Spleen (tissue), 11 donors: ENCODE measurements around the gene JOSD2. TPM values are rescaled to one million over a fixed set of nuclear protein-coding genes. Genes with fewer than 3 reads are reported as not detected.
A peak's percentile ranks its signal among the peaks of the same experiment; 100 is the strongest.

ENCODE experiments used
- DNase-seq: peaks from one replicate; pipeline ENCODE4 v3.0.0-alpha.2; 2020
- H3K27ac ChIP-seq, 8 donors: fragments of 200-600 bp; sonication (generic) in 7 of 8; 1 replicate in 4 of 8; 2 replicates in 4 of 8; pipeline versions ENCODE4 v1.5.0 to v1.8.0; 2016 to 2021; ENCODE audit warnings: inconsistent platforms in 4 of 8, mild to moderate bottlenecking in 4 of 8, moderate library complexity in 1 of 8
- H3K27me3 ChIP-seq, 7 donors: fragments of 200-600 bp; sonication (generic) in 6 of 7; replicated peaks in 1 of 7; 1 replicate in 4 of 7; 2 replicates in 3 of 7; pipeline versions ENCODE4 v1.5.0 to v1.8.0; 2016 to 2021; ENCODE audit warnings: inconsistent platforms in 3 of 7, mild to moderate bottlenecking in 1 of 7
- H3K36me3 ChIP-seq, 6 donors: fragments of 200-600 bp; sonication (generic) in 5 of 6; 1 replicate in 4 of 6; 2 replicates in 2 of 6; pipeline versions ENCODE4 v1.5.0 to v1.8.0; 2016 to 2021; ENCODE audit warnings: inconsistent platforms in 2 of 6
- H3K4me1 ChIP-seq, 6 donors: fragments of 200-600 bp; sonication (generic) in 5 of 6; 1 replicate in 3 of 6; 2 replicates in 3 of 6; pipeline versions ENCODE4 v1.5.0 to v1.8.0; 2016 to 2021; ENCODE audit warnings: inconsistent platforms in 3 of 6
- H3K4me3 ChIP-seq, 8 donors: fragments of 200-600 bp; sonication (generic) in 7 of 8; 1 replicate in 4 of 8; 2 replicates in 4 of 8; pipeline versions ENCODE4 v1.5.0 to v1.8.0; 2016 to 2021; ENCODE audit warnings: inconsistent platforms in 4 of 8, mild to moderate bottlenecking in 4 of 8, moderate library complexity in 2 of 8
- H3K9me3 ChIP-seq, 8 donors: fragments of 200-600 bp; sonication (generic) in 7 of 8; 1 replicate in 4 of 8; 2 replicates in 4 of 8; pipeline versions ENCODE4 v1.5.0 to v1.8.0; 2016 to 2021; ENCODE audit warnings: inconsistent platforms in 4 of 8
- POLR2A ChIP-seq, 3 donors: fragments of 450-650 bp; IDR thresholded peaks; one replicate each; pipeline ENCODE4 v1.5.1; 2017; ENCODE audit warnings: antibody characterized with exemption in 3 of 3, mild to moderate bottlenecking in 1 of 3
- POLR2AphosphoS5 ChIP-seq, 3 donors: sonication (generic); formaldehyde crosslinking; IDR thresholded peaks; one replicate each; pipeline ENCODE4 v1.5.1; 2017; ENCODE audit warnings: antibody characterized with exemption in 3 of 3
- WGBS, 5 donors: extraction: QIAGEN DNeasy Blood & Tissue Kit in 3 of 5; methylation state at CpG; one replicate each; pipeline versions ENCODE4 v1.1.5 to v1.1.7; 2013 to 2018; 5-methylcytosine and 5-hydroxymethylcytosine counted together
- intact Hi-C: fragments of 100-400 bp; cut with DNase I; formaldehyde crosslinking; loops from one replicate; pipeline ENCODE4 v1.15.0; 2023; ENCODE audit warnings: low total_unique reads
- polyA plus RNA-seq, 3 donors: library from polyadenylated mRNA; stranded (reverse); fragments of 200-250 nt; gene quantifications; one replicate each; pipeline ENCODE4 v1.2.1, GENCODE V29; 2013
- total RNA-seq, 7 donors: library from RNA; depleted of rRNA in 3 of 7; stranded (reverse); fragments of >200 nt in 3 of 7; fragmentation: NEBNext Ultra II Directional in 4 of 7; extraction: Animal tissue kit (Norgen Biotek cat#: 25700) in 4 of 7; gene quantifications; one replicate each; pipeline versions ENCODE4 v1.1.0 to v1.2.1, GENCODE V29; 2016 to 2021
- TF ChIP-seq, protein P1 (sequence below), 11 experiments: fragments of 200-600 bp in 7 of 11; fragments of 450-650 bp in 4 of 11; sonication (generic) in 4 of 11; IDR thresholded peaks in 8 of 11; conservative IDR thresholded peaks in 3 of 11; 1 replicate in 7 of 11; 2 replicates in 4 of 11; pipeline versions ENCODE4 v1.4.0 to v1.8.0; 2016 to 2021; ENCODE audit warnings: antibody characterized with exemption in 11 of 11, inconsistent platforms in 4 of 11, mild to moderate bottlenecking in 1 of 11
- donor health status: healthy with polysubstance abuse.
- donor health status: DM: no; HTN: no; CAD: no; lungs with moderate emphysema.
- donor health status: DM: no; HTN: no; CAD: no.
- donor health status: Bipolar disorder and iron deficiency.
- donor health status: healthy.
- donor health status: DM: no; HTN: no; CAD: no.
- donor health status: DM: yes; HTN: yes; CAD: no.

The JOSD2 gene
- total and polyA plus RNA-seq, 10 donors, result 21.4 to 54.3 (median 30.7) TPM

DNA sequence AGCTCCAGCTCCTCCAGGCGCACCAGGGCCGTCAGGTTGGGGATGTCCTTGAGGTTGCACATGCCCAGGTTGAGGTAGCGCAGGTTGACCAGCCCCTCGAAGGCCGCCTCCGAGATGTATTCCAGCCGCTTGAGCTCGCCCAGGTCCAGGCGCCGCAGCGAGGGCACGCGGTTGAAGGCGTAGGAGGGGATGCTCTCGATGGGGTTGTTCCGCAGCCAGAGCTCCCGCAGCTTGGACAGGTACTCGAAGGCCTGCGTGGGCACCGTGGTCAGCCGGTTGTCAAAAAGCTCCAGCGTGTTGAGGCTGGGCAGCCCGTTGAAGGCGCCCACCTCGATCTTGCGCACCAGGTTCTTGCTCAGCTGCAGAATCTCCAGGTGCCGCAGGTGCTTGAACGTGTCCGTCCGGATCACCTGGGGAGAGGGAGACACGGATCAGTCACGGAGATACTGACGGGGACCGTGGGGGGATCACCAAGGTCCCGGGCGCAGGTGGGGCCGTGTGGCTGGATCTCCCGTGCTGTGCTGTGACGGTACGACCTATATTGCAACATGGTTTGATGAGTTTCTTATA is 8.1 kb upstream of the JOSD2 start:
- intact Hi-C loops, result no loop called here
- no peak overlapping the region for H3K27ac ChIP-seq
- H3K36me3 ChIP-seq, result no peaks in the 10 kb centered on the region
- H3K4me1 ChIP-seq, result no peaks in the 10 kb centered on the region
- H3K9me3 ChIP-seq, result no peaks in the 10 kb centered on the region
- H3K27me3 ChIP-seq, result peaks cover 0 to 54% (median 5%) of the 10 kb centered on the region in 7 donors
- TF ChIP-seq POLR2A (IDR thresholded peaks at IDR 0.05) (no peak), POLR2AphosphoS5 (IDR thresholded peaks at IDR 0.05) (peak in 1 of 3 donors; percentile 14)
- DNase-seq, result peak; percentile 71
- no peak overlapping the region for H3K4me3 ChIP-seq
- 96 to 98% (median 96%) methylated on average over 36 to 40 of the region's 40 CpGs for WGBS, 5 donors

DNA sequence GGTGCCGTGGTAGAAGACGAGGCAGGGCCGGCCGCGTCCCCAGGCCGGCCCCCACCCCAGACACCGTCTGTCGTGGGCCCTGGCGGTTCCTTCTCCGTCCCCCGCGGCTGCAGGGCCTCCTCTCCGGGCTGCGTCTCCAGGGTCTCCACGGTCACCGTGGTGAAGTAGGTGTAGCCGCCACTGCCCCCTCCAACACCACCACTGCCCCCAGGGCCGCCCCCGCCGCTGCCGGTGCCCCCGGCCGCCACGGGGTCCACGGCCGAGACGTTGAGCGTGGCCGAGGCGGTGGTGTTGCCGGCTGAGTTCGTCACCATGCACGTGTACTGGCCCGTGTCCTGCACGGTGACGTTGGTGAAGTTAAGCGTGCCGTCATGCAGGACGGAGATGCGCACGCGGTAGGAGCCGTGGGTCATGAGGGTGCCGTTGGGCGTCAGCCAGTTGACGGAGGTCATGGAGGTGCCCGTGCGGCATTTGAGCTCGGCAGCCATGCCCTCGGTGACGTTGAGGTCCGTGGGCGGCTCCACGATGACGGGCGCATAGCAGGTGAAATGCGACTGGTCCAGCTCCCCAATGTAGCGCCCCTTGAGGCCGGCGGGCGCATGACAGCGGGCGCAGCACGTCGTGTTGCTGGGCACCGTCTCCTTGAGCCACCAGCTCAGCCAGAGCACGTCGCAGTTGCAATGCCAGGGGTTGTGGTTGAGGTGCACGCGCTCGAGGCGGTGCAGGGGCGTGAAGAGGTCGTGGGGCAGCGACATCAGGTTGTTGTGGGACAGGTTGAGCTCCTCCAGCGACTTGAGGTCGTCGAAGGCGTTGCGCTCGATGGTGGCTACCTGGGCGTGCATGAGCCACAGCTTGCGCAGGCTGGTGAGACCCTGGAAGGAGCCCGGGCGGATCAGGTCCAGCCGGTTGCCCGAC is 7.4 kb upstream of the JOSD2 start:
- no peaks in the 10 kb centered on the region for H3K9me3 ChIP-seq
- no peak overlapping the region for H3K27ac ChIP-seq
- intact Hi-C loops, result no loop called here
- H3K4me1 ChIP-seq, result no peaks in the 10 kb centered on the region
- TF ChIP-seq POLR2AphosphoS5 (IDR thresholded peaks at IDR 0.05), result peak in 1 of 3 donors; percentile 61
- TF ChIP-seq, protein P1, sequence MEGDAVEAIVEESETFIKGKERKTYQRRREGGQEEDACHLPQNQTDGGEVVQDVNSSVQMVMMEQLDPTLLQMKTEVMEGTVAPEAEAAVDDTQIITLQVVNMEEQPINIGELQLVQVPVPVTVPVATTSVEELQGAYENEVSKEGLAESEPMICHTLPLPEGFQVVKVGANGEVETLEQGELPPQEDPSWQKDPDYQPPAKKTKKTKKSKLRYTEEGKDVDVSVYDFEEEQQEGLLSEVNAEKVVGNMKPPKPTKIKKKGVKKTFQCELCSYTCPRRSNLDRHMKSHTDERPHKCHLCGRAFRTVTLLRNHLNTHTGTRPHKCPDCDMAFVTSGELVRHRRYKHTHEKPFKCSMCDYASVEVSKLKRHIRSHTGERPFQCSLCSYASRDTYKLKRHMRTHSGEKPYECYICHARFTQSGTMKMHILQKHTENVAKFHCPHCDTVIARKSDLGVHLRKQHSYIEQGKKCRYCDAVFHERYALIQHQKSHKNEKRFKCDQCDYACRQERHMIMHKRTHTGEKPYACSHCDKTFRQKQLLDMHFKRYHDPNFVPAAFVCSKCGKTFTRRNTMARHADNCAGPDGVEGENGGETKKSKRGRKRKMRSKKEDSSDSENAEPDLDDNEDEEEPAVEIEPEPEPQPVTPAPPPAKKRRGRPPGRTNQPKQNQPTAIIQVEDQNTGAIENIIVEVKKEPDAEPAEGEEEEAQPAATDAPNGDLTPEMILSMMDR (IDR thresholded peaks at IDR 0.05 in 8 of 11, conservative IDR thresholded peaks at IDR 0.05 in 3 of 11), result no peak
- DNase-seq, result peak; percentile 68
- 94 to 96% (median 96%) methylated on average over 67 to 87 of the region's 87 CpGs for WGBS, 5 donors
- no peak overlapping the region for H3K4me3 ChIP-seq
- H3K36me3 ChIP-seq, result no peaks in the 10 kb centered on the region
- H3K27me3 ChIP-seq, result peaks cover 0 to 60% (median 5%) of the 10 kb centered on the region in 7 donors

GRCh38 chr19:50517704-50518075 is 6.7 kb upstream of the JOSD2 start:
- H3K9me3 ChIP-seq, result no peaks in the 10 kb centered on the region
- intact Hi-C loops, result no loop called here
- no peak for TF ChIP-seq POLR2AphosphoS5 (IDR thresholded peaks at IDR 0.05)
- no peak for TF ChIP-seq POLR2A (IDR thresholded peaks at IDR 0.05)
- TF ChIP-seq, protein P1 (IDR thresholded peaks at IDR 0.05 in 8 of 11, conservative IDR thresholded peaks at IDR 0.05 in 3 of 11), result no peak
- WGBS, 5 donors, result 95 to 97% (median 97%) methylated on average over 34 to 37 of the region's 37 CpGs
- H3K27ac ChIP-seq, result no peak overlapping the region
- no peaks in the 10 kb centered on the region for H3K4me1 ChIP-seq
- peaks cover 0 to 60% (median 5%) of the 10 kb centered on the region in 7 donors for H3K27me3 ChIP-seq
- no peak overlapping the region for H3K4me3 ChIP-seq
- H3K36me3 ChIP-seq, result no peaks in the 10 kb centered on the region
- no peak for DNase-seq

- H3K4me1 ChIP-seq, result peaks cover 0 to 3% (median 0%) of the 10 kb centered on the region in 6 donors
- H3K36me3 ChIP-seq, result no peaks in the 10 kb centered on the region
- 68 to 85% (median 74%) methylated on average over 46 to 53 of the region's 53 CpGs for WGBS, 5 donors
- TF ChIP-seq, protein P1 (IDR thresholded peaks at IDR 0.05 in 8 of 11, conservative IDR thresholded peaks at IDR 0.05 in 3 of 11), result no peak
- TF ChIP-seq POLR2AphosphoS5 (IDR thresholded peaks at IDR 0.05) (no peak), POLR2A (IDR thresholded peaks at IDR 0.05) (no peak)
- H3K9me3 ChIP-seq, result no peaks in the 10 kb centered on the region
- peak; percentile 71 for DNase-seq
- intact Hi-C loops, result no loop called here
- H3K4me3 ChIP-seq, result no peak overlapping the region
- H3K27ac ChIP-seq, result no peak overlapping the region
- H3K27me3 ChIP-seq, result peaks cover 0 to 60% (median 5%) of the 10 kb centered on the region in 7 donors
These were observed 6.1 kb upstream of the JOSD2 start for GRCh38 chr19:50516964-50517703.
